GM08714 (cell line): ENCODE results near the gene SEMA4G.
"Not testable (repeated sequence)": the region's sequence is repeated elsewhere in the genome, so short reads cannot be mapped to it uniquely, and the experiment has no call there.

ENCODE experiments used
- H3K4me3 ChIP-seq: fragments of 200-500 bp; sonication (Bioruptor generic); 2 replicates; pipeline ENCODE4 v1.5.1; 2014; ENCODE audit warnings: mild to moderate bottlenecking, low read length, inconsistent platforms
- ZNF274 ChIP-seq: IDR thresholded peaks from 2 replicates; pipeline ENCODE4 v1.6.1; 2012; ENCODE audit warnings: mild to moderate bottlenecking, low read depth, low read length

Gene SEMA4G

GRCh38 chr10:100965820-100966219, 3.5 kb upstream of the SEMA4G start:
- TF ChIP-seq ZNF274, result no peak
- no peak overlapping the region for H3K4me3 ChIP-seq

GRCh38 chr10:100966887-100967286, 2.4 kb upstream of the SEMA4G start:
- no peak overlapping the region for H3K4me3 ChIP-seq
- TF ChIP-seq ZNF274, result no peak

GRCh38 chr10:100967332-100967731, 2.0 kb upstream of the SEMA4G start:
- TF ChIP-seq ZNF274, result no peak
- no peak overlapping the region for H3K4me3 ChIP-seq

- no peak overlapping the region for H3K4me3 ChIP-seq
- TF ChIP-seq ZNF274, result no peak
These were observed 1.1 kb upstream of the SEMA4G start for GRCh38 chr10:100968062-100968736.

GRCh38 chr10:100968863-100969186, 479 bp upstream of the SEMA4G start:
- peak overlapping the region; percentile 15; the same call in 1 of the 2 replicates for H3K4me3 ChIP-seq
- TF ChIP-seq ZNF274, result no peak

GRCh38 chr10:100970076-100970913, 991 bp downstream of the SEMA4G start:
- TF ChIP-seq ZNF274, result no peak
- H3K4me3 ChIP-seq, result no peak overlapping the region

- no peak overlapping the region for H3K4me3 ChIP-seq
These were observed 1.9 kb downstream of the SEMA4G start for GRCh38 chr10:100970914-100971811.

GRCh38 chr10:100972115-100972903, 3.0 kb downstream of the SEMA4G start:
- no peak for TF ChIP-seq ZNF274
- no peak overlapping the region for H3K4me3 ChIP-seq

More at GRCh38 chr10:100970914-100971811, 1.9 kb downstream of the SEMA4G start:
- TF ChIP-seq ZNF274, result no peak

- H3K4me3 ChIP-seq, result no peak overlapping the region
- no peak for TF ChIP-seq ZNF274
These were observed 3.7 kb downstream of the SEMA4G start for GRCh38 chr10:100972904-100973535.

GRCh38 chr10:100975397-100975796, 6.1 kb downstream of the SEMA4G start:
- not testable (repeated sequence) for H3K4me3 ChIP-seq

- TF ChIP-seq ZNF274, result no peak
- H3K4me3 ChIP-seq, result no peak overlapping the region
These were observed 7.6 kb downstream of the SEMA4G start for GRCh38 chr10:100976906-100977305.

GRCh38 chr10:100977436-100977835, 8.1 kb downstream of the SEMA4G start:
- no peak for TF ChIP-seq ZNF274

More at GRCh38 chr10:100977436-100977835, 8.1 kb downstream of the SEMA4G start:
- H3K4me3 ChIP-seq, result no peak overlapping the region
